Measurements from ENCODE around the gene UBTFL1.
A peak's percentile ranks its signal among the peaks of the same experiment; 100 is the strongest.
"Not testable (repeated sequence)": the region's sequence is repeated elsewhere in the genome, so short reads cannot be mapped to it uniquely, and the experiment has no call there.

UBTFL1 gene

GRCh38 chr11:90085650-90086049, at the start of gene UBTFL1:
UBTFL1 (plus strand) TSS chr11:90085950; CDS start chr11:90085950, 0 bp downstream.
- H3K9me3 Mint-ChIP-seq; DNase-seq; H3K36me3 Mint-ChIP-seq (ENCODE audit: low read depth); H3K27ac Mint-ChIP-seq; H3K4me1 Mint-ChIP-seq; H3K27me3 Mint-ChIP-seq (ENCODE audit: low read depth, poor library complexity); H3K4me3 Mint-ChIP-seq: not testable (repeated sequence)

- H3K9me3 Mint-ChIP-seq; H3K36me3 Mint-ChIP-seq (ENCODE audit: low read depth); H3K27ac Mint-ChIP-seq; H3K27me3 Mint-ChIP-seq (ENCODE audit: low read depth, poor library complexity); H3K4me3 Mint-ChIP-seq; H3K4me1 Mint-ChIP-seq: not testable (repeated sequence)
- DNase-seq = peak; percentile 64
Observed at GRCh38 chr11:90051591-90052209, 34.0 kb upstream of the UBTFL1 start.

- H3K27ac Mint-ChIP-seq; H3K27me3 Mint-ChIP-seq (ENCODE audit: low read depth, poor library complexity); H3K36me3 Mint-ChIP-seq (ENCODE audit: low read depth); H3K9me3 Mint-ChIP-seq; H3K4me1 Mint-ChIP-seq: not testable (repeated sequence)
- H3K4me3 Mint-ChIP-seq = peak overlapping the region; percentile 68
- DNase-seq = peak; percentile 51
Observed at GRCh38 chr11:90052311-90052710, 33.4 kb upstream of the UBTFL1 start.

- not testable (repeated sequence) for H3K27ac Mint-ChIP-seq; DNase-seq; H3K4me1 Mint-ChIP-seq; H3K27me3 Mint-ChIP-seq (ENCODE audit: low read depth, poor library complexity); H3K4me3 Mint-ChIP-seq; H3K36me3 Mint-ChIP-seq (ENCODE audit: low read depth); H3K9me3 Mint-ChIP-seq
Observed at GRCh38 chr11:90053545-90053944, 32.2 kb upstream of the UBTFL1 start.

- not testable (repeated sequence) for DNase-seq; H3K27ac Mint-ChIP-seq; H3K27me3 Mint-ChIP-seq (ENCODE audit: low read depth, poor library complexity); H3K36me3 Mint-ChIP-seq (ENCODE audit: low read depth); H3K9me3 Mint-ChIP-seq; H3K4me1 Mint-ChIP-seq; H3K4me3 Mint-ChIP-seq
Observed at GRCh38 chr11:90088731-90089130, 3.0 kb downstream of the UBTFL1 start.

- H3K4me3 Mint-ChIP-seq; DNase-seq; H3K36me3 Mint-ChIP-seq (ENCODE audit: low read depth); H3K27ac Mint-ChIP-seq; H3K27me3 Mint-ChIP-seq (ENCODE audit: low read depth, poor library complexity); H3K4me1 Mint-ChIP-seq; H3K9me3 Mint-ChIP-seq: not testable (repeated sequence)
Observed at GRCh38 chr11:90095230-90095924, 9.6 kb downstream of the UBTFL1 start.

GRCh38 chr11:90098261-90098660, 12.5 kb downstream of the UBTFL1 start:
- H3K9me3 Mint-ChIP-seq; H3K36me3 Mint-ChIP-seq (ENCODE audit: low read depth); DNase-seq; H3K27ac Mint-ChIP-seq; H3K4me3 Mint-ChIP-seq; H3K4me1 Mint-ChIP-seq; H3K27me3 Mint-ChIP-seq (ENCODE audit: low read depth, poor library complexity): not testable (repeated sequence)

- no peak overlapping the region for H3K4me3 Mint-ChIP-seq
- no peak for TF ChIP-seq CTCF (IDR thresholded peaks at IDR 0.05)
- H3K9me3 Mint-ChIP-seq = peaks cover 1% of the 10 kb centered on the region
- no peaks in the 10 kb centered on the region for H3K4me1 Mint-ChIP-seq
- H3K27ac Mint-ChIP-seq = no peak overlapping the region
- DNase-seq = no peak
- no peaks in the 10 kb centered on the region for H3K27me3 Mint-ChIP-seq (ENCODE audit: low read depth, poor library complexity)
- H3K36me3 Mint-ChIP-seq (ENCODE audit: low read depth) = no peaks in the 10 kb centered on the region
Observed at GRCh38 chr11:90100431-90100830, 14.7 kb downstream of the UBTFL1 start.

- H3K27me3 Mint-ChIP-seq (ENCODE audit: low read depth, poor library complexity) = no peaks in the 10 kb centered on the region
- no peaks in the 10 kb centered on the region for H3K9me3 Mint-ChIP-seq
- no peak for DNase-seq
- H3K4me3 Mint-ChIP-seq = no peak overlapping the region
- H3K36me3 Mint-ChIP-seq (ENCODE audit: low read depth) = no peaks in the 10 kb centered on the region
- no peak overlapping the region for H3K27ac Mint-ChIP-seq
- peak; percentile 42 for TF ChIP-seq CTCF (IDR thresholded peaks at IDR 0.05)
- no peaks in the 10 kb centered on the region for H3K4me1 Mint-ChIP-seq
Observed at GRCh38 chr11:90113541-90113940, 27.8 kb downstream of the UBTFL1 start.
